Hepatocyte (in vitro differentiated cells): ENCODE results near the gene TSEN2. TPM values are rescaled to one million over a fixed set of nuclear protein-coding genes. Genes with fewer than 3 reads are reported as not detected.

Source experiments
- DNase-seq: peaks from one replicate; pipeline ENCODE4 v3.0.0-alpha.2; 2016; ENCODE audit warnings: low spot score
- H2AFZ ChIP-seq: fragments of 200-600 bp; sonication (generic); 2 replicates; pipeline ENCODE4 v1.6.0; 2016; ENCODE audit warnings: antibody characterized with exemption, mild to moderate bottlenecking
- H3K27ac ChIP-seq: fragments of 200-600 bp; sonication (generic); 2 replicates; pipeline ENCODE4 v1.5.1; 2016; ENCODE audit warnings: mild to moderate bottlenecking
- H3K27me3 ChIP-seq: fragments of 200-600 bp; sonication (generic); 2 replicates; pipeline ENCODE4 v1.6.1; 2016
- H3K36me3 ChIP-seq: fragments of 200-600 bp; sonication (generic); replicated peaks from 2 replicates; pipeline ENCODE4 v1.5.1; 2016; ENCODE audit warnings: low read depth; ENCODE audit not compliant: insufficient read depth
- H3K4me1 ChIP-seq: fragments of 200-600 bp; sonication (generic); 2 replicates; pipeline ENCODE4 v1.5.1; 2016; ENCODE audit warnings: mild to moderate bottlenecking, moderate library complexity; ENCODE audit not compliant: insufficient read depth
- H3K4me2 ChIP-seq: fragments of 200-600 bp; sonication (generic); 2 replicates; pipeline ENCODE4 v1.6.0; 2016
- H3K4me3 ChIP-seq: fragments of 200-600 bp; sonication (generic); 2 replicates; pipeline ENCODE4 v1.5.1; 2016; ENCODE audit warnings: mild to moderate bottlenecking
- H3K79me2 ChIP-seq: fragments of 200-600 bp; sonication (generic); 2 replicates; pipeline ENCODE4 v1.6.0; 2017; ENCODE audit warnings: mild to moderate bottlenecking
- H3K9me2 ChIP-seq: fragments of 200-600 bp; sonication (generic); replicated peaks from 2 replicates; pipeline ENCODE4 v1.6.0; 2017; ENCODE audit warnings: mild to moderate bottlenecking; ENCODE audit not compliant: insufficient read depth
- H3K9me3 ChIP-seq: fragments of 200-600 bp; sonication (generic); 2 replicates; pipeline ENCODE4 v1.5.1; 2016; ENCODE audit warnings: low read depth, mild to moderate bottlenecking
- H4K20me1 ChIP-seq: fragments of 200-600 bp; sonication (generic); 2 replicates; pipeline ENCODE4 v1.6.0; 2016; ENCODE audit warnings: mild to moderate bottlenecking; ENCODE audit not compliant: insufficient read depth, poor library complexity, severe bottlenecking
- EZH2 ChIP-seq: fragments of 200-600 bp; sonication (generic); IDR thresholded peaks from 2 replicates; pipeline ENCODE4 v1.6.1; 2016; ENCODE audit warnings: antibody characterized with exemption, mild to moderate bottlenecking, borderline replicate concordance
- EZH2phosphoT487 ChIP-seq: fragments of 200-600 bp; sonication (generic); IDR thresholded peaks from one replicate; pipeline ENCODE4 v1.6.1; 2018; ENCODE audit warnings: antibody characterized with exemption, mild to moderate bottlenecking, low read depth, moderate library complexity; ENCODE audit not compliant: unreplicated experiment, severe bottlenecking
- WGBS: methylation state at CpG from one replicate; pipeline ENCODE4 v1.1.6; 2016; ENCODE audit warnings: low lambda C conversion rate; ENCODE audit errors: missing lambda C conversion rate; 5-methylcytosine and 5-hydroxymethylcytosine counted together
- polyA plus RNA-seq: library from polyadenylated mRNA; unstranded; fragments of >200 nt; fragmentation: Nextera tagmentation; extraction: Ambion mirVana; gene quantifications from 2 replicates; pipeline ENCODE4 v1.2.1, GENCODE V29; 2016
- total RNA-seq: library from RNA; depleted of rRNA; stranded (reverse); fragments of >200 nt; gene quantifications from 2 replicates; pipeline ENCODE4 v1.2.3, GENCODE V29; 2014
- TF ChIP-seq, protein P1 (sequence below): fragments of 200-600 bp; sonication (generic); IDR thresholded peaks from 2 replicates; pipeline ENCODE4 v1.5.1; 2016; ENCODE audit warnings: antibody characterized with exemption, mild to moderate bottlenecking; ENCODE audit not compliant: poor library complexity

Gene TSEN2
- total and polyA plus RNA-seq, 2 experiments from 2014 or later = 9.6 to 17.8 TPM

DNA sequence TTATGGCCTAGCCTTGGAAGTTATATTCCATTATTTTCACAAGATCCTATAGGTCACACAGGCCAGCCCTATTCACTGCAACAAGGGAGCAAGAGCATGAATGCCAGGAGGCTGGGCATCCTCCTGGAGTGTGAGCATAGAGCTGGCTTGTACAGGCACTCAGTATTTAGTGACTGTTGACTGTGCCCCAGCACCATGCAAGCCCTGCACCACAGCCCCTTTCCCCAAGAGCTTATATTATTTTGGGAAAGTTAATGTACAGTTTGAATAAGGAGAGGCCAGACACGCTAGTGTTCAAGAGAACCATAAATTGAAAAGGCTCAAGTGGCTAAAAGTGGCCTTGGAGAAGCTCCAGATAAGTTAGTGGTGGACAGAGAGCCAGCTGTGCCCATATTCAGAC, 32.3 kb upstream of the TSEN2 start:
- no peak overlapping the region for H3K4me3 ChIP-seq
- TF ChIP-seq EZH2 (no peak), EZH2phosphoT487 (no peak)
- TF ChIP-seq, protein P1, sequence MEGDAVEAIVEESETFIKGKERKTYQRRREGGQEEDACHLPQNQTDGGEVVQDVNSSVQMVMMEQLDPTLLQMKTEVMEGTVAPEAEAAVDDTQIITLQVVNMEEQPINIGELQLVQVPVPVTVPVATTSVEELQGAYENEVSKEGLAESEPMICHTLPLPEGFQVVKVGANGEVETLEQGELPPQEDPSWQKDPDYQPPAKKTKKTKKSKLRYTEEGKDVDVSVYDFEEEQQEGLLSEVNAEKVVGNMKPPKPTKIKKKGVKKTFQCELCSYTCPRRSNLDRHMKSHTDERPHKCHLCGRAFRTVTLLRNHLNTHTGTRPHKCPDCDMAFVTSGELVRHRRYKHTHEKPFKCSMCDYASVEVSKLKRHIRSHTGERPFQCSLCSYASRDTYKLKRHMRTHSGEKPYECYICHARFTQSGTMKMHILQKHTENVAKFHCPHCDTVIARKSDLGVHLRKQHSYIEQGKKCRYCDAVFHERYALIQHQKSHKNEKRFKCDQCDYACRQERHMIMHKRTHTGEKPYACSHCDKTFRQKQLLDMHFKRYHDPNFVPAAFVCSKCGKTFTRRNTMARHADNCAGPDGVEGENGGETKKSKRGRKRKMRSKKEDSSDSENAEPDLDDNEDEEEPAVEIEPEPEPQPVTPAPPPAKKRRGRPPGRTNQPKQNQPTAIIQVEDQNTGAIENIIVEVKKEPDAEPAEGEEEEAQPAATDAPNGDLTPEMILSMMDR = no peak
- 100% methylated on average over 1 of the region's 1 CpG for WGBS

DNA sequence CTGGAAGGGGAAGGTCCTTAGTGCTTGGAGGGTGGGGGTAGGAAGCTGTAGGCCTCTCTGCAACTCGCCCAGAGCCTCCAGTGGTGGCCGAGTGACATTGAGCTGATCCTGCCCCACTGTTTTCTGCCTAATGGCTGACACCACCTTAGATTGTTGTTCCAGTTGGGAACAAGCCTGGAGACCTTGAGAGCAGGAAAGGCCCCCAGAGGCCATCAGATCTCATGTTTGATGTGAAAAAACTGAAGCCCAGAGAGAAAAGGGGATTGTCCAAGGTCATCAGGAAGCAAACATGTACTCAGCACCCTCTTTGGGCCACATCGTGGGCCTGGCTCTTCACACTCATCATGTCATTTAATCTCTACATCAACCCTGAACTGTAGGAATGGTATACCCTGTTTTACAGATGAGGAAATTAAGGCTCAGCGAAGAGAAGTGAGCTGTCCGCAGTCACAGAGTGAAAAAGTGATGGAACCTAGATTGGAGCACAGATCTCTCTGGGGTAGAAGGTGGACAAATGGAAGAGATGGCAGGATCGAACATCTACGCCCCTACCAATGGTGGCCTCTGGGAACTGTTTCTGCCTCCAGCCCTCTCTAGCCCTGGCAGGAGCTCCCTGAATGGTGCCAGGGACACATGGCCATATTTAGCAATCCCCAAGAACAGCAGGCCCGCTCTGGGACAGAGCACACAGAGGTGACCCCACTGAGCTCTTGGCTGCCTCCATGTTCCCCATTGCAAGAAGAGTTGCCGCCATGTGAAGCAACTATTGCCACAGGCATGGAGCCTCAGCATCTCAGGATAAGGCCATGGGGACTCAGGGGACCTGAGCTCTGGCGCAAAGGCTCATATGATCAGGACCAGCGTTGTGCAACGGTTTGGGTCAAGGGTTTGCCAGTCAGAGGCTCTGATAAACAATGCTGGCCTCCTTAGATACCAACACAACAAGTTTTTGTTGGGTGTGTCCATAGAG, 31.6 kb upstream of the TSEN2 start:
- Histone ChIP-seq H3K4me2 (no peak overlapping the region), H3K4me3 (no peak overlapping the region), H3K9me2 (no peaks in the 10 kb centered on the region), H3K4me1 (no peaks in the 10 kb centered on the region), H4K20me1 (no peaks in the 10 kb centered on the region), H3K79me2 (no peaks in the 10 kb centered on the region), H2AFZ (no peak overlapping the region), H3K9me3 (no peaks in the 10 kb centered on the region), H3K27ac (no peak overlapping the region), H3K36me3 (no peaks in the 10 kb centered on the region), H3K27me3 (no peaks in the 10 kb centered on the region)
- 91% methylated on average over 12 of the region's 12 CpGs for WGBS
- no peak for TF ChIP-seq EZH2
- TF ChIP-seq EZH2phosphoT487 = no peak
- TF ChIP-seq, protein P1 = no peak
- DNase-seq = no peak

More for the DNA sequence above, 32.3 kb upstream of the TSEN2 start:
- no peaks in the 10 kb centered on the region for H3K4me1 ChIP-seq
- no peak for DNase-seq
- H2AFZ ChIP-seq = no peak overlapping the region
- H3K4me2 ChIP-seq = no peak overlapping the region
- H3K79me2 ChIP-seq = no peaks in the 10 kb centered on the region
- no peaks in the 10 kb centered on the region for H3K9me3 ChIP-seq
- H4K20me1 ChIP-seq = no peaks in the 10 kb centered on the region
- no peaks in the 10 kb centered on the region for H3K9me2 ChIP-seq
- H3K36me3 ChIP-seq = no peaks in the 10 kb centered on the region
- H3K27ac ChIP-seq = no peak overlapping the region
- H3K27me3 ChIP-seq = no peaks in the 10 kb centered on the region

GRCh38 chr3:12454076-12454815, 30.0 kb upstream of the TSEN2 start:
- no peak for DNase-seq
- WGBS = 72% methylated on average over 6 of the region's 6 CpGs
- H3K36me3 ChIP-seq = no peaks in the 10 kb centered on the region
- H4K20me1 ChIP-seq = no peaks in the 10 kb centered on the region
- no peaks in the 10 kb centered on the region for H3K79me2 ChIP-seq
- no peaks in the 10 kb centered on the region for H3K9me2 ChIP-seq
- H3K4me3 ChIP-seq = no peak overlapping the region
- no peak overlapping the region for H2AFZ ChIP-seq
- TF ChIP-seq EZH2phosphoT487 (no peak), EZH2 (no peak)
- TF ChIP-seq, protein P1 = no peak
- H3K27ac ChIP-seq = no peak overlapping the region
- no peak overlapping the region for H3K4me2 ChIP-seq
- H3K27me3 ChIP-seq = no peaks in the 10 kb centered on the region
- no peaks in the 10 kb centered on the region for H3K9me3 ChIP-seq
- H3K4me1 ChIP-seq = no peaks in the 10 kb centered on the region
